Stimulated activated naive CD8-positive, alpha-beta T cell treated with anti-CD3 and anti-CD28 coated beads, Interleukin-15, Interleukin-2, amounts not matched to agents 100 U/mL and 50 U/mL, for 24 hours (primary cell): Measurements from ENCODE around the gene ANGPTL8.

Experiments
- ATAC-seq: fragments of 150-1000 bp; cut with Tn5 transposase; one replicate; pipeline ENCODE4 v1.10.0; 2021
- DNase-seq: peaks from one replicate; pipeline ENCODE4 v3.0.0; 2021

ANGPTL8 gene

DNA sequence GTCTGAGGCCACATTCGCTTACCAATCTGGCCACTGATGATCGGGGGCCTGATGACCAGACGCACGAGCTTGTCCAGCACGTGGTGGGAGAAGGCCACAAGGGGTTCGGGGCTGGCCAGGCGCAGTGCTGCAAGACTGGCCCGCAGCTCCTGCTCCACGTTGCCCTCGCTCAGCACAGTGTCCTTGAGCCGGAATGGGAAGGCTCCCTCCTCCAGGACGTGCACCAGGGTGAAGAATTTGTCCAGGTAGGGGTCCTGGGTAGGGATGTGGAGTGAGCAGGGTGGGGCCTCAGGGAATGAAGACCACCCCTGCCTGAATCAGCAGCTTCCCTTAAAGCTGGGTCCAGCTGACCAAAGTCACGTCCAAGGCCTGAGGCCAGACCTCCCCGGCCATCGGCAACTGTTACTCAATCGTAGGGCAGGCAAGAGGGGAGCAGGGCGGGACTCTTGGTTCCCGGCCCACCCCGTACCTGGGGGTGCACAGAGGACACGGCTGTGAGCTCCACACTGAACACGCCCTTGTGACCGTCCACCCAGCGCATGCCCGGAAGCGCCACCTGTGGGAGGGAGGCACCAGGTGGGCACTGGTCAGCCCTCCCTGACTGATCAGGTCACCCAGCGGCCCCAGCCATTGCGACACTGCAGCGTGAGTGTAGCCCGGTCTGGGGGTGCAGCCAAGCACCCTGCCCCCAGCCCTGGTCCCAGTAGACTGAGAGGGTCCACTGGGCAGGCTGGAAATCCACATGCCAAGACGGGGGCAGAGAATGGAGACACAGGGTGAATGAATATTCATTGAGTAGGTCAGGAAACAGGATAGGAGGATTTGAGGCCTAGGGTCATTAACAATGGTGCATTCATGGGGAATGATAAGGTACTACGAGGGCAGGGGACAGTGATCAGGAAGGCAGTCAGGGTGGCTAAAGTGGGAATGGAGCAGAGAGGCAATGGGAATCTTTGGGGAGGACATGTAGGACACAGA is 2.8 kb upstream of the ANGPTL8 start:
- no peak for DNase-seq

DNA sequence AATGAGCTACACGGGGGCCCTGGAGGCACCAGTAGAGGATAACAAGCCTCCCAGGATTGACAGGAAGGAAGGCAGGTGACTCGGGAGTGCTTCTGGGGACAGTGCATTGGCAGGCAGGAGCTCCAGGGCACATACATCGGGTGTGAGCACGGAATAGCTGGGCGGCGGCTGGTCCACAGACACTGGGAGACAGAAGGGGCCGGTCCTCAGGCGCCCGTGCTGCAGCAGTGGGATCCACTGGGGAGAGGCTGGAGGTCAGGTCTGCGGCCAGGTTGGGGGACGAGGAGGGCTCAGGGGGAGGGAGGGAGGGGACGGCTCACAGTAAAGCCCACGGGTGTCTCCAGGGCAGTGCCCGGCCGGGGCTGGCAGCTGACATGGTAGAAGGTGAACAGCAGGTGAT is 2.1 kb upstream of the ANGPTL8 start:
- no peak for ATAC-seq
- no peak for DNase-seq

More for the DNA sequence above, 2.8 kb upstream of the ANGPTL8 start:
- no peak for ATAC-seq

DNA sequence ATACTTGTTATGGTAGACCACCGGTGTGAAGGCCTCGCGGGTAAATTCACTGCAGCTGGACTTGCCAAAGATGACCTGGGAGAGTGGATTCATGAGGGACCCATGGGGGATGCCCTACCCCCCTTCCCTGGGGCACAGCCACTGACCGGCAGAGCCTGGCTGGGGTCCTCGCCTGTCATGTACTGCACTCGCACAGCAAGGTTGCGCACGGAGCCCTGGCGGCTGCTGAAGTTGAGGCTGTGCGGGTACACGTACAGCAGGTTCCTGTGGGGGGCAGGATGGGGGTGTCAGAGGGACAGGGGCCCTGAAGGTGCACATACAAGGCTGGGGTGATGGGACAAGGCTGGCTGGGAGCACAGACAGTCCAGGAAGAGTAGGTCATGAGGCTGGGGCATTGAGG is 1.4 kb upstream of the ANGPTL8 start:
- DNase-seq (no peak), ATAC-seq (no peak)

DNA sequence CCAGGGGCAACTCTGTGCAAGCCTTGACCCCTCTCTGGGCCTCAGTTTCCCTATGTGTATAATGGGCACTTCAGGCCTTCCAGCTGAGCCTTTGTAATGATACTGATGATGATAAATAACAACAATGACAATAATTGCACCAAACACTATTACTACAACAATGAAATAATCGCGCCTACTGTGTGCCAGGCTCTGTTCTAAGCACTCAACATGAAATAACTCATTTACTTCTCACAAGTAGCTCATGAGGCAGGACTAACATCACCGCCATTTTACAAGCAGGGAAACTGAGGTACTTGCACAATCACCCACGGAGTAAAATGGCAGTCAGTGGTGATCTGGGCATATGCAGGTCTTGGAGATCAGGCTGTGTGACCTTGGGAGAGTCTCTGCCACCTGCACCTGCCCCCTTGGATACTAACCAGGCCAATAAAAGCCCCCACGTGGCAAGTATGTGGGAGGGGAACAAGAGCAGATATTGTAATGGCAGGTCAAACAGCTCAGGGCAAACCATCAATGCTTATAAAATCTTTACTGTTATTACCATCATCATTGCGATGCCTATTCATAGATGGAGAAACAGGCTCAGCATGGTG is 540 bp upstream of the ANGPTL8 start:
- DNase-seq (no peak), ATAC-seq (no peak)

DNA sequence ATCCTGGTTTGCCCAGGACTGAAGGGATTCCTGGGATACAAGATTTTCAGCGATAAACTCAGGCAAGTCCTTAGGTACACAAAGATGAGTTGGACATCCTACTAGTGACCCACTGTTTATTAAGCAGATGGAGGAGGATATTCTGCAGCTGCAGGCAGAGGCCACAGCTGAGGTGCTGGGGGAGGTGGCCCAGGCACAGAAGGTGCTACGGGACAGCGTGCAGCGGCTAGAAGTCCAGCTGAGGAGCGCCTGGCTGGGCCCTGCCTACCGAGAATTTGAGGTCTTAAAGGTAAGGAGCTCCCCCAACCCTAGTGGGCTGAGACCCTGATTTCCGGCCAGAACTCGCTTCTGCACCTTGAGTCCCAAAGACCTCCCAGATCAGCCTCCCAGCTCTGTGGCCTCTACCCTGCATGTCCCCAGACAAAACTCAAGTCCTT is 607 bp downstream of the ANGPTL8 start:
- ATAC-seq (no peak), DNase-seq (no peak)

DNA sequence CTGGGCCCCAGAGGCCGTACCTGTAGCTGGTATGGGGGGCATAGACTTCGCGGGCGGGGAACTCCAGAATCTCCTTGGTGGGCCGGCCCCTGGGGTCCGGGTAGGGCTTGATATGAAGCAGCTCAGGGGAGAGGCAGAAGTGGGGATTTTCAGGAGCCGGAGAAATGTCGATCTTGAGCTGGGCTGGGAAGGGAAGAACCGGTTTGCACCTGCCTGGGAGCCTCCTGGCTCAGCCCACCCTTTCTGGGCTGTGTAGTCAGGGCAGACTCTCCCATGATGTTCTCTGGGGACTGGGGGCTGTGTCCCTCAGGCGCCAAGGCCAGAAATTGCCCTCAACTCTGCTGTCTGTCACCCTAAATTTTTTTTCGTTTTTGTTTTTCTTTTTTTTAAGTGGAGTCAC is 2.6 kb downstream of the ANGPTL8 start:
- ATAC-seq (no peak), DNase-seq (no peak)

DNA sequence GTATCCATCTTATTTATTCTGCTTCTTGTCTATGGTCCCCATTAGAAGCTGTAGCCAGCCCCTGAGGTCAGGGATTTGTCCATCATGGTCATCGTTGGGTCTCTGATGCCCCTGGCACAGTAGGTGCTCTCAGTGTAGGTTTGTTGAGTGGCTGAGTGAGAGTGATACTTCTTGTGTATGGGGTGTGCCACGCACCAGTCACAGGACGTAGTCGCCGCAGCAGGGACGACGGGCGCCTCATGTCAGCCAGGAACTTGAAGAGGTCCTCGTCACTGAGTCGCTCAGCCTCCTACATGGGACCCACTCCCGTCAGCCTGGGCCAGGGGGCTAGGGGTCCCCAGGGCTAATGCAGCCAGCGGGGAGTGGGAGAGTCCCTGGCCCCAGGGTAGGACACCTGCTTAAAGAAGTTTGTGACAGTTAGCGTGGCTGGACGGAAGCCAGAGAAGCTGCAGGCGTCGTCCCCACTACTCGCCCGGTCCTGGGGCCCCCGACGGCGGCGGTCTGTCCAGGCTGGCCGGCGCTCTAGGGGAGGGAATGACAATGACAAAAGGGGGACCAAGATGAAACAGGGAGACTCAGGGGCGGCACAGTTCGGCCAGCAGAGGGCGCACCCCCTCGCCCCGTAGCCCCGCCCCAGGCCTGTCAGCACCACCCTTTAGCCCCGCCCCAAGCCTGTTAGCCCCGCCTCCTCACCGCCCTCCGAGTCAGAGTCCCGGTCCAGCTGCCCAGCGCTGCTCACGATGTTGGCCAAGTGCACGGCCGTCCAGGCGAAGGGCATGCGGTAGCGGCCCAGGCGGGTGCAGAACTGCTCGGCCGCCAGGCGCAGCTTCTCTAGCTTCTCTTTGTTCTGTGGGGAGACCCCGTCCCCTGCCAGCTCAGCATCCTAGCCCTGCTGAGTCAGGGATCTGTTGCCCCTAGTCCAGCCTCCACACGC is 3.7 kb downstream of the ANGPTL8 start:
- ATAC-seq = peak; percentile 96

DNA sequence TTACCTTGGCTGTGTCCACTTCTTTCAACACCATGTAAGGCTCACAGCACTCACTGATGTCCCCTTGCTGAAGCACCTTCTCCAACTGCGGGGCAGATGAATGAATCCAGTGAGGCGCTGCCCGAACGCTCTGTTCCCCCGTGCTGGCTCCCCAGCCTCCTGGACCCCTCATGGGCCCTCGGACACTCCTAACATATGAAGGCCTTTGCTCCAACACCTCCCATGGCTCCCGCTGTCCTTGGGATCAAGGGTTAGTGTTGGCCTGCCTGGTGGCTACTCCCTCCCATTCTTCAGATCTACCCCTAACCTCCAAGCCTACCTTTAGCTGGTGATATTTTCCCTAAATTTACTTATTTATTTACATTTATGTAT is 4.4 kb downstream of the ANGPTL8 start:
- DNase-seq (no peak), ATAC-seq (no peak)

More for the DNA sequence above, 3.7 kb downstream of the ANGPTL8 start:
- DNase-seq = peak; percentile 96

DNA sequence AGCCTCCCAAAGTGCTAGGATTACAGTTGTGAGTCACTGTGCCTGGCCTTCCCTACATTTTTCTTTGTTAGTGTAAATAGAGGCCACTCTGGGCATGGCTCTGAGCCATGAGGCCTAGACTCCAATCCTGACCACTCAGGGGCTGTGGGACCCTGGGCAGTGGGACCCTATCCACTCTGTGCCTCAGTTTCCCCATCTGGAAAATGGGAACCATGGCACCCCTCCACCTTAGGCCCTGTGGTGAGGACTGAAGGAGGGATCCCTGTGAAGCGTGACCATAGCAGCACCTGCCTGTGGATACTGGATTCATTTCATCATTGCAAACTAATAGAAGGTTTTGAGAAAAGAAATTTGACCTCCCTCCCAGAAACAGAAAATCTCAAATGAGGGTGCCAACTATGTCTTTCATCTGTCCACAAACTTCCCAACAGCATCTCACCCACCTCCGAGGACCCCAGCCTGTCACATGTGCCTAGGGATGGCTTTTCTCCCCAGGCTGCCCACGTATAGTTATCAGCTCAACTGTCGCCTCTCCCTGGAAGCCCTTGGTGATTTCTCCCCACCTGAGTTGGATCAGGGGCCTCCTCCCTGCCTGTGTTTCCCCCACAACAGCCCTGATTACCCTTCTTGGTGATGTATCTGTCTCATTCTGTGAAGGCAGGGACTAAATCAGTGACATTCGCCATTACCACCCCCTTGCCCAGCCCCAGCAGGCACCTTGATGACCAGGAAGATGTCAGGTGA is 5.6 kb downstream of the ANGPTL8 start:
- DNase-seq (no peak), ATAC-seq (no peak)

DNA sequence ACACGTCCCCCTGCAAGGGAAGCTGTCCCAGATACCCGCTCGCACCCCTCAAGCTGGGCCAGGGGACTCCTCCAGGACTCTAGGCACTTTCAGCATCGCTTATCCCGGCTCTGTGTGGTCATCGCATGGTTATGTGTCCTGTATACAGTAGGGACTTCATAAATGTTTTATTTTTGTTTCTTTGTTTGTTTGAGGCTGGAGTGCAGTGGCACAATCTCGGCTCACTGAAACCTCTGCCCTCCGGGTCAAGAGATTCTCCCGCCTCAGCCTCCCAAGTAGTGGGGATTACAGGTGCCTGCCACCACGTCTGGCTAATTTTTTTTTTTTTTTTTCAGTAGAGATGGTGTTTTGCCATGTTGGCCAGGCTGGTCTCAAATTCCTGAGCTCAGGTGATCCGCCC is 7.5 kb downstream of the ANGPTL8 start:
- DNase-seq = no peak

DNA sequence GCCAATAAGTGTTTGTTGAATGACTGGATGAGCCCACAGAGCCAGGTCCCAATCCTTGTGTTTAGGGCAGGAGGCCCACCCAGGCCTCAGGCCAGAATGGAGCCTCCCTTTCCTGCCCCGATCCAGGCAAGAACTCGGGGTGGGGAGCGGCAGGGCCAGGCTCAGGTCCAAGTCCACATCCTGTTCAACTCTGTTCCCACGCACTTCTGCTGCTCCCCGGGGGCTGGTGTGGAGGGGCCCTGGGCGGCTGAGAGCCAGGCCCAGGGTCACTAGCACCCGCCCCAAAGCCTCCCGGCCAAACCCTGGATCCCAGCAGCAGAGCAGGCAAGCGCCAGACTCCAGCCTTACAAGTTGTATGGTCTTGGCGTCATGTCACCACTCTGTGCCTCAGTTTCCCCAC is 8.0 kb downstream of the ANGPTL8 start:
- DNase-seq (no peak), ATAC-seq (no peak)

More for the DNA sequence above, 7.5 kb downstream of the ANGPTL8 start:
- no peak for ATAC-seq

DNA sequence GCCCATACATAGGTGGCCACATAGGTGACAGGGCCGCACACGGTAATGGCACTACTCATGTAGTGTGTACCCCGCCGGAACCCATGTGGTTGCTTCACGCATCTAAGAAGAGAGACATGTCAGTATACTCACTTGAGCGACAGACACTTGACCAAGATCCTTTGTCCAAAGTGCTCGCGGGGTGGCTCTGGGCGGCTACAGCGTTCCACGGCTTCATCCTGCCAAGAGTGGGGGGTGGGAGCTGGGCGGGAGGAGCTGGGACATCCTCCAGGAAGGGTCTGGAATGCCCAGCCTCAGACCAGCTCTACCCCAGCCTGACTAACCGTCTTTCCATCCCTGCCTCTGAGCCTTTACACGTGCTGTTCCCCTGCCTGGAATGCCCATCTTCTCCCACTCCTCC is 8.5 kb downstream of the ANGPTL8 start:
- ATAC-seq = no peak

DNA sequence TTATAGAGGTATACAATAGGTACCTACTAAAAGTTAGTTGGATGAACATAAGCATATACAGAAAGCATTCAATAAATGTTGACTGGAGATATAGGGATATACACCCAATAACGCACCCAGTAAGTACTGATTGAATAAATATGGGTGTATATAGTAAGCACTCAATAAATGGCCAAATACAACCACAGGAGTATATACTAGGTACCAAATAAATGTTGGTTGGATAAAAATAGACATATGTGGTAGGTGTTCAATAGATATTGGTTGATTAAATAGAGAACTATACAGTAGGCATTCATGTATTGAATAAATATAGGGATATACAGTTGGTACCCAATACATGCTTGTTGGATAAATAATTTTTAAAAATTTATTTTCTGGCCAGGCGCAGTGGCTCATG is 9.4 kb downstream of the ANGPTL8 start:
- ATAC-seq = no peak
- DNase-seq = no peak

More for the DNA sequence above, 8.5 kb downstream of the ANGPTL8 start:
- no peak for DNase-seq

DNA sequence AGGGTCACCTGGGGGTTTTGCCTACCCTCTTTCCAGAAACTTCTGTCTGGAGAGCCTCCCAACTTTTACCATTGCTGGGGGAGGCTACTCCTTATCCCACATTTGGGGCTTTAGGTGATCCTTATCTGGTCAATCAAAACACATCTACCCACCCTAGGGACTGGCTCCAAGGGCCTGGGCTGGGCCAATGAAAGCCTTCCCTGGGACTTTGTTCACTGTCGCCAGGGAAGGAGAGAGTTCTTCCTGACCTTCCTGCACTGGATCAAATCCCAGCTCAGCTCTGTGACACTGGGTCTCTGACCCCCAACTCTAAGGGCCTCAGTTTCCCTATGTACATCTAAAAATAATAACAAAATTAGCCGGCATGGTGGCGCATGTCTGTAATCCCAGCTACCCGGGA is 11.8 kb downstream of the ANGPTL8 start:
- no peak for DNase-seq
- no peak for ATAC-seq

DNA sequence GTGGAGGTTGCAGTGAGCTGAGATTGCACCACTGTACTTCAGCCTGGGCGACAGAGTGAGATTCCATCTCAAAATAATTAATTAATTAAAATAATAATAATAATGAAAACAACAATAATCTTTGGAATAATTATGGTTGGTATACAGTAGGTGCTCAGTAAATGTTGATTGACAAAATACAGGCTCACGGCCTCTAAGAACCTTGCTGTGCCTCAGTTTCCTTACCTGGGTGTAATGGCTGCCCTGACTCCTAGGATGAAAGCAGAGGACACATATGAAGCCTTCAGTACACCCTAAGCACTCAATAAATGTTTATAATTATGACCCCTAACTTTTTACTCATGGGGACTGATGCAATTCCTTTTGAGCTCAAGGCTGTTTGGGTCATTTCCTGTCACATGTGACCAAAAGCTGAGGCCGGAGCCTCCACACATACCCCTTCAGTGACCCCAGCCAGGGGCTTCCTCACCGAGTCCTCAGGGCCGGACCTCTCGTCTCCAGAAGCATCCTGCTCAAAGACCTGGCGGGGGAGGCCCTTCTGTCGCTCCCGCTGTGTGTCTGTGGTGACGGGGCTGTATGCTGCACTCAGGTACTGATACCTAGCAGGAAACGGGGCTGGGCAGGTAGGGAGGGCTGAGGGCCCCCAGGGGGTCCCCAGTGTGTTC is 12.4 kb downstream of the ANGPTL8 start:
- peak; percentile 22 for ATAC-seq

DNA sequence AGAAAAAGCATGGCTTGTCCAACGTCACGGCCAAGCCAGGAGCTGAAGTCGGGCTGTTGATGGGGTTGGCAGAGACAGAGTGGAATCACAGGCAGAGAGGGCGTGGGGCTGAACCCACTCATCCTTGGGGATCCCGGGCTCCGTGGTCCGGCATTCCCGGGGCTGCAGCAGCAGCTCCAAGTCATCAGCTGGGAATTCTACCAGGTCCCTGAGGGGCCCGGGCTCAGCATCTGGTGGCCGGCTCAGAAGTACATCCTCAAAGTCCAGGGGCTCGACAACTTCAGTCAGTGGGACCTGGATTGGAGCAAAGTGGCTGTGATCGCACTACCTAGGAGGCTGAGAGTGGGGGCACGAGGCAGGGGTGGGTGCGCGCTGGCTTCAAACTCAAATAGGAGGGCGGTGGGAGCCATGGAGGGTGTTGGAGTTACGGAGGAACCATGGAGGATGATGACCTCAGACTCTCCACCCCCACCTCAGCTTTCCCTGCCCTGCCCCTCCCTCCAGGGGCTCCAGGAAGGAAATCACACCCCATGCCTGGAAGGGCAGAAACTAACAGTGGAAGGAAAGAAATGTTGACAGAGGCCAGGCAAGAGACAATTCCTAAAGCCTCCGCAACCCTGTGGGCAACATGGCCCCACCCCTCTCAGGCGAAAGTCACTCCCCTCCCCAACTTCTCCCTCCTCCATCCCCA is 13.4 kb downstream of the ANGPTL8 start:
- DNase-seq (no peak), ATAC-seq (no peak)

More for the DNA sequence above, 12.4 kb downstream of the ANGPTL8 start:
- DNase-seq = no peak

DNA sequence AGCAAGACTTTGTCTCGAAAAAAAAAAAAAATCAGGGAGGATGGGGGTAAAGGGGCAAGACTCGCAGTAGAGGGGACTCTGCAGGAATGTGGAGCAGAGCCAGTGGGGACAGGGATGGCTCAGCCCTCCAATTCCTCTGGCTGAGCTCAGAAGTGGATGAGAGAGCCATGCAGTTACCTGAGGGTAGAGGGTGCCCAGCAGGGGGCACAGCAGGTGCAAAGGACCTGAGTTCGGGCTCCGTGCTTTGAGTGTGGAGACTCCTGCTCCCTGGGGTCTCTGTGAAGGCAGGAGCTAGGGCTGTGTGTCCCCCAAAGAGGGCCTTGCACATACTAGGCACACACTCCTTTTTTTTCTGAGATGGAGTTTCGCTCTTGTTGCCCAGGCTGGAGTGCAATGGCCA is 15.2 kb downstream of the ANGPTL8 start:
- no peak for DNase-seq
- ATAC-seq = no peak

DNA sequence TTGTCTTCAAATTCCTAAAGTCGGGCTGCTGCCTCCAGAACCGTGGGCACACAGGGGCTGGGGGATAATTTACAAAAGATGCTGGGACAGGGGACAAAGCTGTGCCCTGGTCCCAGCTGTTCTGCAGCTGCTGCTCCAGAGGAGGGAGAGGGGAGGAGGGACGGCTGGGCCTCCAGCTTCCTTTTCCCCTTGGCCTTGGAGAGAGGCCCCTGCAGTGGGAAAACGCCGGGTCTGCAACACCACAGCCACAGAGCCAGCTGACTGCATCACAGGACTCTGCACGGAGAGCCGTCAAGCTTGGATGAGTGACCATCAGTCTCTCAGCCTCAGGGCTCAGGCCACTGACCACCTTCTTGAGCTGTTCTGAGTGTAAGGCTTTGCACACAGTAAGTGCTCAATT is 16.8 kb downstream of the ANGPTL8 start:
- ATAC-seq = no peak
- DNase-seq = no peak

DNA sequence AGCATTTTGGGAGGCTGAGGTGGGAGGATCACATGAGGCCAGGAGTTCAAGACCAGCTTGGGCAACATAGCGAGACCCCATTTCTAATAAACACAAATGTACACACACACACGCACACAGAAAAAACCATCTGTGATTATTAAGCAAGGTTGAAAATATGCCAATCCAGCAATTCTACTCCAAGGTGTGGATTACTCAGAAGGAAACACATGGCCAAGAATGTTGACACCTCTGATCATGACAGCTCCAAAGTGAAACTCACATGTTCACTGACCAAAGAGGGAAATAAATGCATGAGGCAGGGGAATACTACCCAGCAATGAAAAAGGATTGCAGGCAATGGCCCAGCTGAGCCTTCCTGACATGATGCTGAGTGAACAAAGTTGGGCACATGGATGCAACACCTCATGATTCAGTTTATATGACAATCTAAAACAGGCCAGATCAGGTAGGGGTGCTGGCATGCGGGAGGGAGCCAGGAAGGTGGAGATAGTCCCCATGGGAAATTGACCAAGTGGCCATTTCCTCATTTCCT is 18.5 kb downstream of the ANGPTL8 start:
- no peak for ATAC-seq

DNA sequence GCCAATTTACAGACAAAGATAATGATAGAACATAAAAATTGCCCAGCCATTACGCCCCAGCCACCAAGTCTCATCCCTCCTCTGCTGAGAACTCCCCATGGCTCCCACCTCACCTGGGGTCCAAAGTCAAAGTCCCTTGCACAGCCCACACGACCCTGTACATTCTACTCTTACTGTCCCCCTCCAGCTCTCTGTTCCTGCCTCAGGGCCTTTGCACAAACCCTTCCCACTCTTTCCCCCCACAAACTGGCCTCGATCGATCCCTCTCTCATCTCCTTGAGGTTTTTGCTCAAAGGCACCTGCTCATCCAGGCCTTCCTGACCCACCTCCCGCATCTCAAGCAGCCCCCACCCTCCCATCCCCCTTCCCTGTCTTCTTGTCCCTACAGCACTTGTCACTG is 21.6 kb downstream of the ANGPTL8 start:
- no peak for ATAC-seq
- DNase-seq = no peak

More for the DNA sequence above, 18.5 kb downstream of the ANGPTL8 start:
- no peak for DNase-seq
